Mesendoderm (in vitro differentiated cells): Measurements from ENCODE around the gene AGAP1.
A peak's percentile ranks its signal among the peaks of the same experiment; 100 is the strongest.

Experiments used
- DNase-seq: peaks from one replicate; pipeline ENCODE4 v3.0.0; 2013
- H2AK5ac ChIP-seq: 2 replicates; pipeline ENCODE4 v1.6.1; 2013; ENCODE audit warnings: low read length, inconsistent platforms
- H2BK120ac ChIP-seq: 2 replicates; pipeline ENCODE4 v1.6.1; 2013; ENCODE audit warnings: low read depth, mild to moderate bottlenecking, low read length, moderate library complexity, mixed read lengths
- H2BK15ac ChIP-seq: replicated peaks from 2 replicates; pipeline ENCODE4 v1.6.1; 2013; ENCODE audit warnings: low read depth, mild to moderate bottlenecking, moderate library complexity
- H2BK5ac ChIP-seq: 2 replicates; pipeline ENCODE4 v1.6.1; 2013; ENCODE audit warnings: low read length, inconsistent platforms
- H3K18ac ChIP-seq: 2 replicates; pipeline ENCODE4 v1.6.1; 2013; ENCODE audit warnings: mild to moderate bottlenecking, low read length, mixed read lengths
- H3K23ac ChIP-seq: one replicate; pipeline ENCODE4 v1.6.1; 2013; ENCODE audit warnings: low read length
- H3K27ac ChIP-seq: 2 replicates; pipeline ENCODE4 v1.5.1; 2013; ENCODE audit warnings: low read depth, mild to moderate bottlenecking, inconsistent platforms, low read length, moderate library complexity
- H3K27me3 ChIP-seq: 2 replicates; pipeline ENCODE4 v1.6.1; 2013; ENCODE audit warnings: low read length, control low read depth, mild to moderate bottlenecking, inconsistent platforms; ENCODE audit not compliant: insufficient read depth, poor library complexity
- H3K36me3 ChIP-seq: 2 replicates; pipeline ENCODE4 v1.6.1; 2013; ENCODE audit warnings: low read length, inconsistent platforms; ENCODE audit not compliant: control insufficient read depth, insufficient read depth
- H3K4ac ChIP-seq: one replicate; pipeline ENCODE4 v1.6.1; 2013; ENCODE audit warnings: low read depth, mild to moderate bottlenecking, low read length, moderate library complexity
- H3K4me1 ChIP-seq: 2 replicates; pipeline ENCODE4 v1.6.1; 2013; ENCODE audit warnings: low read depth, low read length, inconsistent platforms; ENCODE audit not compliant: control insufficient read depth
- H3K4me2 ChIP-seq: 2 replicates; pipeline ENCODE4 v1.6.1; 2013; ENCODE audit warnings: low read length
- H3K4me3 ChIP-seq: 2 replicates; pipeline ENCODE4 v1.5.1; 2013; ENCODE audit warnings: mild to moderate bottlenecking, low read length
- H3K56ac ChIP-seq: one replicate; pipeline ENCODE4 v1.6.1; 2013; ENCODE audit warnings: low read length
- H3K79me1 ChIP-seq: 2 replicates; pipeline ENCODE4 v1.6.1; 2013; ENCODE audit warnings: low read length, inconsistent platforms
- H3K79me2 ChIP-seq: 2 replicates; pipeline ENCODE4 v1.6.1; 2013; ENCODE audit warnings: mild to moderate bottlenecking, low read length; ENCODE audit not compliant: control insufficient read depth, insufficient read depth
- H3K9ac ChIP-seq: 2 replicates; pipeline ENCODE4 v1.6.1; 2013; ENCODE audit warnings: low read length, inconsistent platforms
- H4K5ac ChIP-seq: one replicate; pipeline ENCODE4 v1.6.1; 2013; ENCODE audit warnings: low read length
- H4K8ac ChIP-seq: one replicate; pipeline ENCODE4 v1.6.1; 2013; ENCODE audit warnings: low read depth, mild to moderate bottlenecking, control low read depth, low read length, moderate library complexity
- WGBS: extraction: QIAGEN DNeasy Blood & Tissue Kit; methylation state at CpG from one replicate; pipeline ENCODE4 v1.1.7; 2013; ENCODE audit warnings: low lambda C conversion rate, missing lambda C conversion rate; ENCODE audit not compliant: insufficient coverage; ENCODE audit errors: extremely low coverage; 5-methylcytosine and 5-hydroxymethylcytosine counted together

The AGAP1 gene

DNA sequence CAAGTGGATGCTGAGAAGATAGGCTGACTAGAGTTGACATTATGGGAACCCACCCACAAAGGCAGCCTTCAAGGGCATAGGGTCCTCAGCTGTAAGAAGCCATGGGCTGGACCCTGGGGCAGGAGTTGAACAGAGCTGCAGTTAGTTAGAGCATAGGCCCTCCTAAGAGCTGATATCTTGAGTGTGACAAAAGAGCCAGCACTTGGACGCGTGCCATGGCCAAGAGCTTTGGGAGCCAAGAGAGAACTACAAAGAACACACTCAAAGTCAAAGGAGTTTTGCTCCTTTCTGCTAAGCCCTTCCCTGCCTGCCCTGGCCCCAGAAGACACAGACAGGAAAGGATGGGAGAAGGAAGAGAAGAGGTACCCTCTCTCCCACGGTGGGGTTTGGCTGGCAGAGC lies 29.9 kb upstream of the AGAP1 start:
- Histone ChIP-seq H3K56ac (no peak overlapping the region), H3K4me3 (no peak overlapping the region)
- WGBS = no CpG with 5 or more reads among the region's 3 CpGs

GRCh38 chr2:235467588-235467987 lies 26.3 kb upstream of the AGAP1 start:
- Histone ChIP-seq H2BK120ac (no peak overlapping the region), H3K4me1 (no peaks in the 10 kb centered on the region), H3K9ac (no peak overlapping the region), H3K4me3 (no peak overlapping the region), H2BK15ac (no peak overlapping the region), H2AK5ac (no peak overlapping the region), H2BK5ac (no peak overlapping the region), H4K5ac (no peak overlapping the region), H3K23ac (no peak overlapping the region), H3K56ac (no peak overlapping the region), H3K4me2 (no peak overlapping the region), H3K27ac (no peak overlapping the region), H3K18ac (no peak overlapping the region), H4K8ac (no peak overlapping the region), H3K36me3 (no peaks in the 10 kb centered on the region), H3K79me1 (no peaks in the 10 kb centered on the region), H3K27me3 (no peaks in the 10 kb centered on the region), H3K79me2 (no peaks in the 10 kb centered on the region), H3K4ac (no peak overlapping the region)
- DNase-seq = no peak
- no CpG with 5 or more reads among the region's 5 CpGs for WGBS

More for the DNA sequence above, 29.9 kb upstream of the AGAP1 start:
- Histone ChIP-seq H2BK120ac (no peak overlapping the region), H3K36me3 (no peaks in the 10 kb centered on the region), H3K4me1 (no peaks in the 10 kb centered on the region), H2AK5ac (no peak overlapping the region), H2BK15ac (no peak overlapping the region), H3K79me2 (no peaks in the 10 kb centered on the region), H4K5ac (no peak overlapping the region), H3K18ac (no peak overlapping the region), H3K27ac (no peak overlapping the region), H3K79me1 (no peaks in the 10 kb centered on the region), H3K23ac (no peak overlapping the region), H4K8ac (no peak overlapping the region), H3K27me3 (no peaks in the 10 kb centered on the region), H3K4me2 (no peak overlapping the region), H3K4ac (no peak overlapping the region), H2BK5ac (no peak overlapping the region), H3K9ac (no peak overlapping the region)
- no peak for DNase-seq

GRCh38 chr2:235468978-235469655 lies 24.7 kb upstream of the AGAP1 start:
- H3K4ac ChIP-seq = no peak overlapping the region
- H3K9ac ChIP-seq = no peak overlapping the region
- H3K18ac ChIP-seq = no peak overlapping the region
- DNase-seq = peak; percentile 58
- H3K79me2 ChIP-seq = no peaks in the 10 kb centered on the region
- no peak overlapping the region for H3K27ac ChIP-seq
- H3K27me3 ChIP-seq = no peaks in the 10 kb centered on the region
- H3K23ac ChIP-seq = no peak overlapping the region
- no peak overlapping the region for H3K56ac ChIP-seq
- H2BK5ac ChIP-seq = no peak overlapping the region
- H4K8ac ChIP-seq = no peak overlapping the region
- WGBS = no CpG with 5 or more reads among the region's 9 CpGs
- H3K4me2 ChIP-seq = no peak overlapping the region
- no peaks in the 10 kb centered on the region for H3K36me3 ChIP-seq
- no peak overlapping the region for H3K4me3 ChIP-seq
- no peak overlapping the region for H4K5ac ChIP-seq
- H3K79me1 ChIP-seq = no peaks in the 10 kb centered on the region
- H2BK120ac ChIP-seq = no peak overlapping the region
- no peak overlapping the region for H2BK15ac ChIP-seq
- no peaks in the 10 kb centered on the region for H3K4me1 ChIP-seq
- H2AK5ac ChIP-seq = no peak overlapping the region

DNA sequence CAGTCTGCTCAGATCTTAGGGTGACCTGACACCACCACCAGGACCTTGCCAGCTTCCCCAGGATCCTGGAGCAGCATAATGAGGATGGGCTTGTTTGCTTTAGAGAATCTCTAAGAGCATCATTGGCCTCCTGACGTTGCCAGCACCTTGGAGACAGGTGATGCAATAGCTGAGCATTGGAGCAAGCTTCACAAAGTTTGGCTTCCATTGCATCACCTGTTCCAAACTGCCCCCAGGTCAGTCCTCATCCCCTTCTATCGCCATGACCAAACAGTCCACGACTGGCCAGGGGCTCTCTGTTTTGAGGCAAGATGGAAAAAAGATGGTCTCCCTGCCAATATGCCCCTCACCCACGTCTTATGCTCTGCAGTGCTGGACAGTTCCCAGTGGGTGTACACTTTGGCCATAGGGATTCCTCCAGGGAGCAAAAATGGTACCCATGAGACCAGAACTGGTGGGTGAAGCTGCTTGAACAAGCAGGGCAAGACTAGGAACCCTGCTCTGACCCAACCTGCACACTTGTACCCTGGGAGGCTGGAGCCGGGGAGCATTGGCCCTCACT lies 22.6 kb upstream of the AGAP1 start:
- H2BK15ac ChIP-seq = no peak overlapping the region
- DNase-seq = no peak
- no peaks in the 10 kb centered on the region for H3K36me3 ChIP-seq
- no peaks in the 10 kb centered on the region for H3K27me3 ChIP-seq
- H4K5ac ChIP-seq = no peak overlapping the region
- H4K8ac ChIP-seq = no peak overlapping the region
- H3K4me1 ChIP-seq = no peaks in the 10 kb centered on the region
- H3K23ac ChIP-seq = no peak overlapping the region
- no peak overlapping the region for H2AK5ac ChIP-seq
- H3K79me2 ChIP-seq = no peaks in the 10 kb centered on the region
- no peak overlapping the region for H2BK5ac ChIP-seq
- H3K4ac ChIP-seq = no peak overlapping the region
- no peak overlapping the region for H2BK120ac ChIP-seq
- H3K4me2 ChIP-seq = no peak overlapping the region
- no peak overlapping the region for H3K18ac ChIP-seq
- no peaks in the 10 kb centered on the region for H3K79me1 ChIP-seq
- no peak overlapping the region for H3K9ac ChIP-seq
- WGBS = no CpG with 5 or more reads among the region's 5 CpGs
- H3K4me3 ChIP-seq = no peak overlapping the region
- H3K27ac ChIP-seq = no peak overlapping the region
- no peak overlapping the region for H3K56ac ChIP-seq

GRCh38 chr2:235472443-235472842 lies 21.4 kb upstream of the AGAP1 start:
- Histone ChIP-seq H3K4me2 (no peak overlapping the region), H3K4ac (no peak overlapping the region), H3K79me1 (no peaks in the 10 kb centered on the region), H2BK5ac (no peak overlapping the region), H3K23ac (no peak overlapping the region), H3K18ac (no peak overlapping the region), H2AK5ac (no peak overlapping the region), H3K27ac (no peak overlapping the region), H3K36me3 (no peaks in the 10 kb centered on the region), H4K8ac (no peak overlapping the region), H2BK120ac (no peak overlapping the region), H3K4me3 (no peak overlapping the region), H3K9ac (no peak overlapping the region), H3K79me2 (no peaks in the 10 kb centered on the region), H4K5ac (no peak overlapping the region), H2BK15ac (no peak overlapping the region), H3K27me3 (no peaks in the 10 kb centered on the region), H3K4me1 (no peaks in the 10 kb centered on the region), H3K56ac (no peak overlapping the region)
- no CpG with 5 or more reads among the region's 4 CpGs for WGBS
- DNase-seq = no peak

GRCh38 chr2:235478609-235479008 lies 15.2 kb upstream of the AGAP1 start:
- H2BK5ac ChIP-seq = no peak overlapping the region
- no peak overlapping the region for H4K5ac ChIP-seq
- H3K79me1 ChIP-seq = no peaks in the 10 kb centered on the region
- H3K79me2 ChIP-seq = no peaks in the 10 kb centered on the region
- no peaks in the 10 kb centered on the region for H3K4me1 ChIP-seq
- H3K27me3 ChIP-seq = no peaks in the 10 kb centered on the region
- H4K8ac ChIP-seq = no peak overlapping the region
- no peak overlapping the region for H3K27ac ChIP-seq
- no peak overlapping the region for H3K4ac ChIP-seq
- H3K56ac ChIP-seq = no peak overlapping the region
- no peak overlapping the region for H2AK5ac ChIP-seq
- no peak overlapping the region for H3K23ac ChIP-seq
- H2BK15ac ChIP-seq = no peak overlapping the region
- H3K4me3 ChIP-seq = no peak overlapping the region
- no peaks in the 10 kb centered on the region for H3K36me3 ChIP-seq
- H3K9ac ChIP-seq = no peak overlapping the region
- DNase-seq = no peak
- no peak overlapping the region for H3K18ac ChIP-seq
- WGBS = no CpG with 5 or more reads among the region's 6 CpGs
- no peak overlapping the region for H3K4me2 ChIP-seq
- H2BK120ac ChIP-seq = no peak overlapping the region
